ENCODE data around the gene SLC22A23.

Gene SLC22A23

GRCh38 chr6:3272911-3273547 is 183.8 kb downstream of the SLC22A23 start:
- Histone ChIP-seq H3K4me1 (ENCODE audit: control insufficient read depth, insufficient read depth, low read length, unreplicated experiment) (no peaks in the 10 kb centered on the region), H3K79me2 (ENCODE audit: control insufficient read depth, insufficient read depth, low read length, unreplicated experiment) (peaks cover 5% of the 10 kb centered on the region), H2AFZ (ENCODE audit: low read length, unreplicated experiment) (no peak overlapping the region), H3K27ac (ENCODE audit: low read depth, low read length) (no peak overlapping the region), H3K4me3 (ENCODE audit: low read depth, low read length) (no peak overlapping the region), H3K36me3 (ENCODE audit: insufficient read depth, low read length) (no peaks in the 10 kb centered on the region; the same call in 1 of the 2 replicates), H3K27me3 (ENCODE audit: insufficient read depth, low read length) (no peaks in the 10 kb centered on the region)

DNA sequence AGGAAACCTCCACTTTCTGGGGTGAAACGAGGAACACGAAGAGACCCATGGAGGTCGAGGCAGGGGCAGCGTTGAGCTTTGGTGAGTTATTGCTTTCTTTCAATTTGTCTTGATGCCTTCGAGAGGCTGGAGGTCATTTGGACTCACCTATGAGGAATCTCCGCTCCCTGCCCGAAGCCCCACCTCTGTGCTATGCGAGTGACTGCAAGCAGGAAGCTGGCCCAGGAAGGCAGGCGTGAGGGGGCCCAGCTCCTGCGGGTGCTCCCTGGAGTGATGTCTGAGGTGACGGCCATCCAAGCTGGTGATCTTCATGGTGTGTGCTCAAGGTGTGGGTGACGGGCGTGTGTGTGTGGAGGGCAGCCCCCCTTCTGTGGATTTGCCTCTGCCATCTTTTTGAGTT is 185.1 kb downstream of the SLC22A23 start:
- Histone ChIP-seq H2AFZ (ENCODE audit: low read length, unreplicated experiment) (no peak overlapping the region), H3K4me3 (ENCODE audit: low read depth, low read length) (no peak overlapping the region), H3K27ac (ENCODE audit: low read depth, low read length) (no peak overlapping the region), H3K36me3 (ENCODE audit: insufficient read depth, low read length) (no peaks in the 10 kb centered on the region; the same call in 1 of the 2 replicates), H3K4me1 (ENCODE audit: control insufficient read depth, insufficient read depth, low read length, unreplicated experiment) (no peaks in the 10 kb centered on the region), H3K27me3 (ENCODE audit: insufficient read depth, low read length) (no peaks in the 10 kb centered on the region), H3K79me2 (ENCODE audit: control insufficient read depth, insufficient read depth, low read length, unreplicated experiment) (peaks cover 6% of the 10 kb centered on the region)

DNA sequence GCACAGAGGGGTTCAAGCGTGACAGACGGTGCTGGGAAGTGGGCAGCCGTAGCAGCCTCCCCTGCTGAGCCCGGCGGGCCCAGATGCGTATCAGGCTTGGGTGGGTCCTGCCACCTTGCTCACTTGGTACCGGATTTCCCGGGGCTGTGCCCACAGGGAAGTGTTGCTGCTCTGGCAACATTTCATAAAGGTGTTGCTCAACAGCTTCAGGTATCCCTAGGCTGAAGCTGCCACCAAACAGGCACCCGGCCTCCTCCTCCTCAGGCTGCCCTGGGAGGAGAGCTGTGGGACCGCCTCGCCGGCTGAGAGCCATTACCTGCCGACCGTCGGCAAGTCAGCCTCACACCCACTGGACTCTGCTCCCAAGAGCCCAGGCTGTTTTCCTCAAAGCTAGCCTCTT is 186.6 kb downstream of the SLC22A23 start:
- Histone ChIP-seq H3K79me2 (ENCODE audit: control insufficient read depth, insufficient read depth, low read length, unreplicated experiment) (peaks cover 11% of the 10 kb centered on the region), H3K4me1 (ENCODE audit: control insufficient read depth, insufficient read depth, low read length, unreplicated experiment) (no peaks in the 10 kb centered on the region), H3K4me3 (ENCODE audit: low read depth, low read length) (no peak overlapping the region), H3K27me3 (ENCODE audit: insufficient read depth, low read length) (no peaks in the 10 kb centered on the region), H3K36me3 (ENCODE audit: insufficient read depth, low read length) (no peaks in the 10 kb centered on the region; the same call in 1 of the 2 replicates), H2AFZ (ENCODE audit: low read length, unreplicated experiment) (no peak overlapping the region), H3K27ac (ENCODE audit: low read depth, low read length) (no peak overlapping the region)

DNA sequence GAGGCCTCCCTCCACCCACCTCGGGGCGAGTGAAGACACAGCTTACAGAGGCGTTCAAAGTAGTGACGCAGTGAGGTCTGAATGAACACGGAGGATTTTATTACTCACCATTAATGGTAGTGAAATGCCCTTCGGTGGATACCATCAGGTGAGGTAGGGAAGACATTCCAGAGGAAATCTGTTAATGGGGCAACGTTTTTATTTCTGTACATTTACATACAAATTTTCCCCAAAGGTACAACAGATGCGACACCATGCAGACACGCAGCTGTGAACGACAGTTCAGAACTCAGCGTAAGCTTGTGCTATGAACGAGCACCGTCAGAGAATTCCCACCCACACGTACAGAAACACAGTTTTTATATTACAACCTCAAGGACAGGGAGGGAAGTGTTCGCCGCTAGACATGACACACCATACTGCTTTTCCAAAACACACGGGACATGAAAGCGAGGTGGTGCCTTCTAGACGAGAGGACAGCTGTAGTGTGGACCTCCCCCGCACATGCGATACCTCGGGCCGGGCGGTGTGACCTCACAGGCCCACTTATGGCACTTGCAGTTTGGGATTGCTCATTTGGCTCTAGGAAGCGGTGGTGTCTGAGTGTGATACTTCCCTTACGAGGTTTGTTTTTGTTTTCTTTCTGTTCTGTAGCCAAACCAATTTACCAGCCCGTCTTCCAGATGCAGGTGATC is 187.4 kb downstream of the SLC22A23 start:
- H3K27me3 ChIP-seq (ENCODE audit: insufficient read depth, low read length), result no peaks in the 10 kb centered on the region
- peaks cover 12% of the 10 kb centered on the region for H3K79me2 ChIP-seq (ENCODE audit: control insufficient read depth, insufficient read depth, low read length, unreplicated experiment)
- H3K36me3 ChIP-seq (ENCODE audit: insufficient read depth, low read length), result no peaks in the 10 kb centered on the region; the same call in 1 of the 2 replicates
- H3K4me3 ChIP-seq (ENCODE audit: low read depth, low read length), result no peak overlapping the region
- H3K4me1 ChIP-seq (ENCODE audit: control insufficient read depth, insufficient read depth, low read length, unreplicated experiment), result no peaks in the 10 kb centered on the region
- H2AFZ ChIP-seq (ENCODE audit: low read length, unreplicated experiment), result no peak overlapping the region
- no peak overlapping the region for H3K27ac ChIP-seq (ENCODE audit: low read depth, low read length)

DNA sequence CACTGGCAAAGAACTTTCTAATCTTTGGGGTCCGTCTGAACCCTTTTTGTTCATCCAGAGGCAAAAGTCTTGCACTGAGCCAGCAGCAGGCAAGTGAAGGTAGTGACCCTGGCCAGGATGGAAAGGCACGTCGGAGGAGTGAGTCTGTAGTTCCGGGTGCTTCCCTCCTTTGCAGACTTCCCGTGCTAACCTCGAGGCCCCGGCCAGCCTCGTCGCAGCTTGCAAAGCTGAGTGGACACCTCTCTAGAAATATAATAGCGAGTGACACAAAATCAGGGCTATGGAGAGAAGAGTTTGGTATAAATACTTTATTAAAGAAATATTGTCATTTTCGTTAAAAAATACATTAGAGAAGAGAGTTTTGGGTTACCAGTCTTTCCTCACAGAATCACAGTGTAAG is 188.2 kb downstream of the SLC22A23 start:
- Histone ChIP-seq H3K27ac (ENCODE audit: low read depth, low read length) (no peak overlapping the region), H3K79me2 (ENCODE audit: control insufficient read depth, insufficient read depth, low read length, unreplicated experiment) (peaks cover 15% of the 10 kb centered on the region), H2AFZ (ENCODE audit: low read length, unreplicated experiment) (no peak overlapping the region), H3K36me3 (ENCODE audit: insufficient read depth, low read length) (no peaks in the 10 kb centered on the region; the same call in 1 of the 2 replicates), H3K27me3 (ENCODE audit: insufficient read depth, low read length) (no peaks in the 10 kb centered on the region), H3K4me3 (ENCODE audit: low read depth, low read length) (no peak overlapping the region), H3K4me1 (ENCODE audit: control insufficient read depth, insufficient read depth, low read length, unreplicated experiment) (no peaks in the 10 kb centered on the region)

GRCh38 chr6:3267162-3267561 is 189.7 kb downstream of the SLC22A23 start:
- H3K27me3 ChIP-seq (ENCODE audit: insufficient read depth, low read length), result no peaks in the 10 kb centered on the region
- no peaks in the 10 kb centered on the region; the same call in 1 of the 2 replicates for H3K36me3 ChIP-seq (ENCODE audit: insufficient read depth, low read length)
- H3K79me2 ChIP-seq (ENCODE audit: control insufficient read depth, insufficient read depth, low read length, unreplicated experiment), result peaks cover 29% of the 10 kb centered on the region

DNA sequence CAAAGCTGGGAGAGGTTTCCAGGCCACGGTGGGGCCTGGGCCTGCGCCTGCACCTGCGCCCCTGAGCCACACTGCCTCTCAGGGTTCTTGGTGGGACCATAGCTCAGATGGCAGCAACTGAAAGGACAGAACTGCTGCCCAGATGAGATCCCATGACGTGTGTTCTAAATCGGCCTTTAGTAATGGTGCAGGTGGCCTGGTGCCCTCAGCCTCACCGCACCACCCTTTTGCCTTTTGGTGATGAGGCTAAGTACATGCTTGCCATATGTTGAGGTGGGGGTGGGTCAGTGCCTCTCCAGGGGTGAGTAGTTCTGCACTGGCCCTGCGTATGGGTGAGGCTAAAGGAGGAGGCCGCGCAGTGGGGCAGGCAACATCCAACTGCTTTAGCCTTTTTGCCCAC is 190.7 kb downstream of the SLC22A23 start:
- Histone ChIP-seq H3K27ac (ENCODE audit: low read depth, low read length) (no peak overlapping the region), H3K36me3 (ENCODE audit: insufficient read depth, low read length) (no peaks in the 10 kb centered on the region), H2AFZ (ENCODE audit: low read length, unreplicated experiment) (no peak overlapping the region), H3K79me2 (ENCODE audit: control insufficient read depth, insufficient read depth, low read length, unreplicated experiment) (peaks cover 39% of the 10 kb centered on the region), H3K27me3 (ENCODE audit: insufficient read depth, low read length) (no peaks in the 10 kb centered on the region), H3K4me3 (ENCODE audit: low read depth, low read length) (no peak overlapping the region), H3K4me1 (ENCODE audit: control insufficient read depth, insufficient read depth, low read length, unreplicated experiment) (peaks cover 3% of the 10 kb centered on the region)

More at GRCh38 chr6:3267162-3267561, 189.7 kb downstream of the SLC22A23 start:
- Histone ChIP-seq H2AFZ (ENCODE audit: low read length, unreplicated experiment) (no peak overlapping the region), H3K4me1 (ENCODE audit: control insufficient read depth, insufficient read depth, low read length, unreplicated experiment) (no peaks in the 10 kb centered on the region), H3K27ac (ENCODE audit: low read depth, low read length) (no peak overlapping the region), H3K4me3 (ENCODE audit: low read depth, low read length) (no peak overlapping the region)

DNA sequence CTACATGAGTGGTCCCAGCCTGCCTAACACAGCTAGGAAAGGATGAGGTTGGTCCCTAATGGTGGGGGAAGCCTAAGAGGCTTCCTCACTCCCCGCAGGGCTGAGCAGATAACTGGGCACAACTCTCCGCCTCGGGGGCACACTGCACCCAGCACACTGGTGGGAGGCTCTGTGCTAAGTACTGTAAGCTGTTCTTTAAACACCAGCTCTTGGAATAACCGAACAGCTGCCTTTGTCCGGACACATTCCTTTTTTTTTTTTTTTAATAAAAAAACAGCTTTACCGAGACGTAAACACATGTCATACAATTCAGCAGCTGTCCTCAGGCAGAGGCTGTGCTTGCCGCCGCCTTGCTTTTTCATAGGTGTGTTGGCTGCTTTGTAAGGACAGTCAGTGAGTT is 191.2 kb downstream of the SLC22A23 start:
- Histone ChIP-seq H3K79me2 (ENCODE audit: control insufficient read depth, insufficient read depth, low read length, unreplicated experiment) (peaks cover 44% of the 10 kb centered on the region), H3K4me1 (ENCODE audit: control insufficient read depth, insufficient read depth, low read length, unreplicated experiment) (peaks cover 8% of the 10 kb centered on the region), H3K36me3 (ENCODE audit: insufficient read depth, low read length) (no peaks in the 10 kb centered on the region), H3K27me3 (ENCODE audit: insufficient read depth, low read length) (no peaks in the 10 kb centered on the region), H3K27ac (ENCODE audit: low read depth, low read length) (no peak overlapping the region), H2AFZ (ENCODE audit: low read length, unreplicated experiment) (no peak overlapping the region), H3K4me3 (ENCODE audit: low read depth, low read length) (no peak overlapping the region)

DNA sequence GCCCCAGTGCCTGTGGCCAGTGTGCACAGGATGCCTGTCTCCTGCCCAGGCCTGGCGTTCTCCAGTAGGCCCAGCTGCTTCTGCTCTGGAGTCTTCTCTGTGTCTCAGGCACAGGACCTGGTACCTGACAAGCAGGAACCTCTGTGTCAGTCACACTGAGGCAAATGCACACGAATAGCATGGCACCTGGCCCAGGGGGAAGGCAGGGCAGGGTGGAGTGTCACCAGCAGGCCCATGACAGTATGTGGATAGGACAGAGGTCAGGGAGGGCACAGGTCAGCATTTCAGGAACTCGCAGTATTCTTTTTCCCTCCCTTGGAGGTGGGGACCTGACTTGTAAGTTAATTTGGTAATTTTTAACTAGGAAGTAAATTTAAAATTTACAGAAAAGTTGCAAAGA is 192.5 kb downstream of the SLC22A23 start:
- Histone ChIP-seq H3K36me3 (ENCODE audit: insufficient read depth, low read length) (no peaks in the 10 kb centered on the region), H3K4me3 (ENCODE audit: low read depth, low read length) (no peak overlapping the region), H3K79me2 (ENCODE audit: control insufficient read depth, insufficient read depth, low read length, unreplicated experiment) (peaks cover 56% of the 10 kb centered on the region), H3K27me3 (ENCODE audit: insufficient read depth, low read length) (no peaks in the 10 kb centered on the region), H2AFZ (ENCODE audit: low read length, unreplicated experiment) (no peak overlapping the region), H3K27ac (ENCODE audit: low read depth, low read length) (no peak overlapping the region), H3K4me1 (ENCODE audit: control insufficient read depth, insufficient read depth, low read length, unreplicated experiment) (peaks cover 12% of the 10 kb centered on the region)

GRCh38 chr6:3263096-3263495 is 193.8 kb downstream of the SLC22A23 start:
- Histone ChIP-seq H3K4me1 (ENCODE audit: control insufficient read depth, insufficient read depth, low read length, unreplicated experiment) (peaks cover 12% of the 10 kb centered on the region), H3K36me3 (ENCODE audit: insufficient read depth, low read length) (no peaks in the 10 kb centered on the region), H3K79me2 (ENCODE audit: control insufficient read depth, insufficient read depth, low read length, unreplicated experiment) (peaks cover 57% of the 10 kb centered on the region), H2AFZ (ENCODE audit: low read length, unreplicated experiment) (no peak overlapping the region), H3K27me3 (ENCODE audit: insufficient read depth, low read length) (no peaks in the 10 kb centered on the region), H3K27ac (ENCODE audit: low read depth, low read length) (no peak overlapping the region), H3K4me3 (ENCODE audit: low read depth, low read length) (no peak overlapping the region)

GRCh38 chr6:3261921-3262320 is 194.9 kb downstream of the SLC22A23 start:
- H3K4me1 ChIP-seq (ENCODE audit: control insufficient read depth, insufficient read depth, low read length, unreplicated experiment), result peaks cover 12% of the 10 kb centered on the region
- no peak overlapping the region for H3K4me3 ChIP-seq (ENCODE audit: low read depth, low read length)
- H3K79me2 ChIP-seq (ENCODE audit: control insufficient read depth, insufficient read depth, low read length, unreplicated experiment), result peaks cover 55% of the 10 kb centered on the region
- H2AFZ ChIP-seq (ENCODE audit: low read length, unreplicated experiment), result no peak overlapping the region
- no peaks in the 10 kb centered on the region for H3K36me3 ChIP-seq (ENCODE audit: insufficient read depth, low read length)
- no peaks in the 10 kb centered on the region for H3K27me3 ChIP-seq (ENCODE audit: insufficient read depth, low read length)
- H3K27ac ChIP-seq (ENCODE audit: low read depth, low read length), result no peak overlapping the region

All from ACC112 (cell line).